Right lung (tissue), 5 donors: Measurements from ENCODE around the gene FOXN3. TPM values are rescaled to one million over a fixed set of nuclear protein-coding genes. Genes with fewer than 3 reads are reported as not detected.

Source experiments
- DNase-seq, 2 donors: peaks; one replicate each; pipeline ENCODE4 v3.0.0-alpha.2; 2013
- polyA plus RNA-seq, 5 donors: library from polyadenylated mRNA; unstranded; fragments of 120-200 nt; gene quantifications; one replicate each; pipeline versions ENCODE4 v1.2.1 to v1.2.3, GENCODE V29; 2013; ENCODE audit warnings: inconsistent platforms in 1 of 5, low replicate concordance in 1 of 5; ENCODE audit not compliant: insufficient read length in 5 of 5, insufficient read depth in 1 of 5

Gene FOXN3
- polyA plus RNA-seq, 5 donors, result 34.0 to 48.1 (median 45.4) TPM

DNA sequence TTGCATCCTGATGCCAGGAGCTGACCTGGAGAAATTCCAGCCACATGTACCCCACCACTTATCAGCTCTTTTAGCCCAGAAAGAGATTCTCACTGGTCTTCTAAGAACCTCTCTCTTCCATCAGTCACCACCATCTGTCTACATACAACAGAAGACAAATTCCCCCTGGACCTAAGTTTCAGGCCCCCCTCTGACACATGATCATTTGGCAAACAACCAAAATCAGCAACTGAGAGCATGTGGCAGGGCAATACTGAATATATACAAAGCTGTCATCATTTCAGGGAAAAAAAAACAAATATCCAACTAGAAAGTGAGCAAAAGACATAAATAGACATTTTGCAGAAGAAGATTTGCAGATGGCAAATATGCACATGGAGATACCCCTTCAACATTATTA lies 180.2 kb downstream of the FOXN3 start:
- no peak for DNase-seq

DNA sequence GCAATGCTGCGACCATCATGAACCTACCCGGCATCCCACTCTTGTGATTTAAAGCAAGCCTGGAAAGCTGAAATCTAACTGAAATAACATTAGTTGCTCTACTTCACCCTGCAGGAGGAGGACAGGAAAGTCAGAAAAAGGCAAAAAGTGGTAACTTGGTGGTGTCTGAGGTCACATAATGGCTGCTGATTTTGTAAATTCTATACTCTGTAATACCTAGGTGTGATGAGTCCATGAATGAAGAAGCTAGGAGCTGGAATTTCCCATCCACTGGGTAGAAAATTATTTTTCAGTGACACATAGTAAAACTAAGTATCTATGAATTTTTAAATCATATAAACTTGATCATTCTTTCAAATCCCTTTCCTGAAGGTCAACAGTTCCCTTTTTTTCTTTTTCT lies 183.8 kb downstream of the FOXN3 start:
- DNase-seq, result no peak

DNA sequence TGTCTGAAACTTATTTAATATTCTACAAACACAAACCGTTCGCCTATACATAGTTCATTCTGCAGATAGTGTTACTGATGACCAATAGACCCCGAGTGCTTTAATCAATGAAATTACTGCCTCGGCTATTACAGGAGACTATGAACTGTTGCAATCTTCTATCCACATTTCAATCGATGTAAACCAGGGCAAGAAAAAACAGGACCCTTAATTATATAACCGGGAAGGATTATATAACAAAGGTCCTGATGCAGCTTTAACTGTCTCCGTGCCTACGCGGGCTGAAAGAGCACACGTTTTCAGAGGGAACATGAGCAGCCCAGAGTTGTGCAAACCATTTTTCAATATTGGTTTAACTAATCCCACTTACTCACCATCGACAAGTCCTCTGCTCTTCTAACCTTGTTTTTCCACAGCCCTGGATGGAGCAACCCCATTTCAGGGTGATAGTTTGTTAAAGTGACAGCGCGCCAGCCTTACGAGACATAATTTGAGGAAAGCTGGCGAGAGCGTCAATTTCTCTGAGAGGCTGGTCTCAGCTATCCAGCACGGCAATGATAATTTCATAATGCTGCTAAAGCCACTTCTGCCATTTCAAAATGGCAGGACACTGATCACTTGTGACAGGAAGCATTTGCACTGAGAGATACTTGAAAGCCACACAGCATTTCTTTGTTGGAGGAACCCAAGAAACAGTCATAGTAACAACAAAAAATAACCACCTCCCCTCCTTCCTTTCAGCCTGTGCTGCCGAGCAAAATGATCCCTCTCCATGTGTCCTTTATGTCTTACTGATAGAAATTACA lies 184.6 kb downstream of the FOXN3 start:
- DNase-seq, result no peak

DNA sequence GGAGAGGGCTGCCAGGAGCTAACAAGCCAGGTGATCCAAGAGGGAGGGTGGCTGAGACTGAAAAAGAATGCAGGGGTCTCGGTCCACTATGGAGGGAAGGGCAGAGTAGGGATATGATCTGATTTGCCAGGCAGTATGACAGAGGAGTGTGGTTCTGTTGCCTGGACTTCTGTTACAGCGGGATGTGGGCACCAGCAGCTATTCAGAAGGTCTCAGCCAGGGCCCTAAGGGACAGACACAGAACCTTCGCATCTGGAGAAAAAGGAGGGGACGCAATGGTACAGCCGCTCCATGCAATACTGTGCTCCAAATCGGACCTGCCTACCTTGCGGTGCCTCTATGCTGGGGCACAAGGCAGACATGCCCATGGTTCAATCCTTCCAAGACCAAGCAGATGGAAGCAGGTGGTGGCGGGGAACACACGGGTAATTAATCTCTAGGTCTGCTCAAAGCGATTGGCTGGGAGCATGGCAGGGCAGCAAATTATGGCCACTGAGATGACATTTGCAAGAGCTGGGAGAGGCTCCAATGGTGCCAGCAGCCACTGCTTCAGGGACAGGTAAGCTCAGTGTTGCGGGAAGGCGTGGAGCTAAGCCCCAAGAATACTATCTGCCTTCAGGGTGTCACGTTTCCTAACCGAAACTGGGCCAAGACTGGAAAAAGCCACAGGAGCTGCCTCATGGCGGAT lies 185.5 kb downstream of the FOXN3 start:
- DNase-seq, result no peak

DNA sequence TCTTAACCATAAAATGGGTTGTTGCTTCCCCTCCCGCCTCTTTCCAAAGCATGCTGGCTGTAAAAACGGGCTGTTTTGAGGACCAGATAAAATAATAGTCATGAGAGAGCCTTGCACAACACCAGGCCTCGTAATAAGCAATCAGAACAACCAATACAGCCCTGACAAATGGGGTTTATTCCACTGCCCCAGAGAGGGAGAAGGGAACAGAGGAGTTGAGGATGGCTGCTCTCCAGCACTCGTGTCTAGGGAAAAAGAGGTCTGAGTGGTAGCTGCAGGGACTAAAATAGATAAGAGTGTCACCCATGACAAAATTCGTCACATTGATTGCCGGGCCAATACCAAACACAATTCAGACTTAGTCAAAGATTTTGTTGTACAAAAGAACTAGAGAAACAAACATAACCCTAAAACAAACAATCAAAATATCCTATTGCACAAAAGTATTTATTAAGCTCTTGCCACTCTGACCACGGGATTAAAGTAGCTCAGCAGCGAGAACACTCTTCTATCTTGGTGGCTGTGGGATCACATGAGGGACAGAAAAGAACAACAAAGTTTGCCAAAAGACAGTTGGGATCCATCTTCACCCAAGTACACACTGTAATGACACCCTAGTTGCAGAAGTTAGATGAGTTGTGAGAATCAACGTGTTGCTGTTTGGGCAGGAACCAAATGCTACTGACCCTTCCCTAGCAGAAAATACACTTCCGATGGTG lies 188.0 kb downstream of the FOXN3 start:
- no peak for DNase-seq

DNA sequence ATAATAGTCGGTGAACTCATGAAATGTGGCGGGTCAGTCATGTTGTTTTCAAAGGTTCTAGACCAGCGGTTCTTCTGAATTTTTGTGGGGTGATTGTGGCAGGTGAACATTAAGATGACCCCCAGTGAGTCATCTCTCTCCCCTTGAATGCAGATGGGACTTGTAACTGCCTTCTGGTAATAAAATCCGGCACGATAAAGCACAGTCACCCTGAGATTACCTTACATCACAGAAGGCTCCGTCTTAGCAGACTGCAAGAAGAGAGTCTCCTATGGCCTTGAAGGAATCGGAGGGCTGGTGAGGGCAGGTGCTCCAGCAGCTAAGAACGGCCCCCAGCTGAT lies 189.6 kb downstream of the FOXN3 start:
- no peak for DNase-seq

DNA sequence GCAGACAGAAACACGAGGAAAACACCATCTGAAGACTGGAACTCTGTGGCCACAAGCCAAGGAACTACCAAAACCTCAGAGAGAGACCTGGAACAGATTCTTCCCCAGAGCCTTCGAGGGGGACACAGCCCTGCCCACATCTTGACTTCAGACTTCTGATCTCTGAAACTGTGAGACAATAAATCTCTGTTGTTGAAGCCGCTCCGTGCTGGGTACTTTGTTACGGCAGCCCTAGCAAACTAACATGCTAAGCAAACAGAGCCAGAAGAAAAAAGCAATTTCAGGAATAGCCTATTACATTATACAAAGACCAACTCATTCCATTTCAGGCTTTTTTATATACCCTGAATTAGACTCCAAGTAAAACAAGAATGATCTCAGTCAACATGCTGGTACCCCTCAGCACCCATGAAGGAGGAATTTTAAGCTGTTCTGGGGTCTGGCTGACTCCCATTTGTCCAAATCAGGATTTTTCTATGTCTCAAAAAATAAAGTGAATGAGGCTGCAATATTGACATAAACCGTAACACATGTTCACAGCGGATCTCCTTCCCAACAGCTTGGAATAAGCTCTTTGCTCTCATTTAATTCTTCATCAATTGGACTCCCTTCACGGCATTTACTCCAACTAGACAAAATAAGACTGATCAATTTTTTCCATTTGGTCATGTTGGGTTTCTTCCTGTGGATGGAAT lies 190.1 kb downstream of the FOXN3 start:
- DNase-seq, result no peak

DNA sequence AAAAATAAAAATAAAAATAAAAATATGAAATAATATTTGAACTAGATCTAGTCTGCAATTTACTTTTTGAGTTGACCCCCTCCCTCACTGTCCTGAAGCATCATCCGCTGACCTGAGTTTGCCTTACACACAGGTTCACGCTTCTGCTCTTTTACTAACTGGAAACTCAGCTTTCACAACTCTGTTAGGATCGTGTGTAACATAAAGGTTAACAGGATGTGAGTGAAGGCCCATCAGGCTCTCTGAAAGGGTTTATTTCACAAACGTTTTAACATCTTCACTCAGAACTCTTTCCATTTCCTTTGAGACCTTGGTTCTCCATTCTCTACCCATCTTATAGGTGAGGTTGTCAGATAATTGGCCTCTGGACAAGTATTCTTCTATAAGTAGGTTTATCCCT lies 191.4 kb downstream of the FOXN3 start:
- no peak for DNase-seq

DNA sequence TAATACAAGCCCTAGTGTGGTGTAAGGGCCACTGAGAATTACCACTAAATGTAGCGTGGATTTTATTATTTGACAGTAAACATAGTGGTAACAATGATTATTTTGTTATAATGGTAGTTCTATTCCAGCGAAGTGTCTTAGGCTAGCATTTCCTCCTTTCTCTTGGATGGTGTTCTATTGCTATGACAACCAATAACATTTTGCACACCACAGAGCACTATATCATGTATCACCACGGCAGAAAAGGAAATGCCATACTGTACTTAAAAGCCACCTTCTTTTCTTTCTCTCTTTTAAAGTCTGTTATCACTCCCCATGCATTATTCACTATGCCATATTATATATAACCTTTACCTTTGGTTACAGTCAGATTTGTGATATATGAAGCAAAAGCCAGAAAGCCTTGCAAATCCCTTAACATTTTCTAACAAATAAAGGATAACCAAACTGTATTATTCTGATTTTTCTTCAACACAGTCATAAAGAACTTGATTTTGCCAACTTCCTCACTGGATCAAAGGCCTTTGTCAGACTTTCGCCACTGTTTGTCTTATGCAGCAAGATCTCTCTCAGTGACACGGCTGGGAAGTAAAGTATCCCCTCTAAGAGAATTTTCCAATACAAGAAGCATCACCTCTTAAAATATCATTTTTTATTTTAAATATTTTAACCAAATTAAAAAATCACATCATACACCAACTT lies 195.8 kb downstream of the FOXN3 start:
- peak; percentile 55 to 64 for DNase-seq

DNA sequence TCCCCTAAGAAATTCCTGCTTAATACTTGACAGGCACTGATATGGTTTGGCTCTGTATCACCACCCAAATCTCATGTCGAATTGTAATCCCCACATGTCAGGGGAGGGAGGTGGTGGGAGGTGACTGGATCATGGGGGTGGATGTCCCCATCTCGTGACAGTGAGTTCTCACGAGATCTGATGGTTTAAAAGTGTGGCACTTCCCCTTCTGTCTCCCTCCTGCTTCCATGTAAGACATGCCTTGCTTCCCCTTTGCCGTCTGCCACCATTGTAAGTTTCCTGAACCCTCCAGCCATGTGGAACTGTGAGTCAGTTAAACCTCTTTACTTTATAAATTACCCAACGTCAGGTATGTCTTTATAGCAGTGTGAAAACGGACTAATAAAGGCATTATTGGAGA lies 198.0 kb downstream of the FOXN3 start:
- no peak for DNase-seq

DNA sequence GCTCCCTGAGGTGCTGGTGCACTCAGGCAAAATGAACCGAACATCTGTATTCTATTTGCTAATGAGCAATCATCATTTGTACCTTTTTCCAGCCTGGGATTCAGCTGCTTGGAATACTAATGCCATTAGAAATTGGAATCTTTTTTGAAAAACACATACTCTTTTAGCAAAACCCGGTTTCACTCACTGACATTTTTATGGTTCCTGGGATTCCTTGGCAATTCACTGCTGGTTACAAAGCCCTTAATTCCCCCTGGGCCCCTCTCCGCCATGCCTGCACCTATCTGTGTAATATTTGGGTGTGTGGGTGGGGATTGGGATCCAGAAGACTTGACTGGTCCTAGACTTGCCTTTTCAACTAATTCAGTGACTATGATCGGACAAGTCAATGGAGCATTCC lies 199.1 kb downstream of the FOXN3 start:
- DNase-seq, result no peak

DNA sequence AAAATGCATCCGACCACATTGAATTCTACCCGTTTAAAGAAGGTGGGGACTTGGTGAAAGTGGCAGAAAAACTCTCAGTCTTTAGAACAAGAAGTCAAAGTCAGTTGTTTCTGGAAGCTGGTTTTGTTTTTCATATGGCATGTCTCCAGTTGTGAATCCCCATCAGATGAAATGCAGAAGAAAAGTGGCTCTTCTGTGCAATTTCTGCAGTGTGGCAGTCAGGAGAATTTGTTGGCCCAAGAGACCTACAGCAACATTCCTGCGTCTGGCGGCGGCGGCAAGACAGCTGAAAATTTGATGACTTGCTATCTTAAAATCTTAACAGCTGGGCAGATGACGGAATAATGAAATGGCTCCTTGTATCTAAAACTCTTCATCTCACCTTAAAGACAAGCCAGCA lies 201.5 kb downstream of the FOXN3 start:
- no peak for DNase-seq

DNA sequence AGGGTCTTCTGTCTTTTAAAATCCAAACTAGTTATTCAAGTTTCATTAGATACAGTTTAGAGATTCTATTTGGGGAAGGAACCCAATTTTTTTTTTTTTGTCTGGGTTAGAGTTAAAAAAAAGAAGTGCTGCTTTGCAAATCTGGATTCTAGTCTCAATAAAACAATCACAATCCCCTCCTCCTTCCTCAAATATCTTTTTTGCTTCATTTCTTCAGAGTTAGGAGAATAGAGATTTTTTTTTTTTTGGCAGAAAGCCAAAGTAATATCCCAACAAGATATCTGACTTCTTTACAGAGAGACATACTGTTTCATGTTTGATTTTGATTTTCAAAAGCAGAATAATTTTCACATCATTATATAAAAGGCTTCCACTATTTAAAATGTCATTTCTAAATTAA lies 201.9 kb downstream of the FOXN3 start:
- no peak for DNase-seq

DNA sequence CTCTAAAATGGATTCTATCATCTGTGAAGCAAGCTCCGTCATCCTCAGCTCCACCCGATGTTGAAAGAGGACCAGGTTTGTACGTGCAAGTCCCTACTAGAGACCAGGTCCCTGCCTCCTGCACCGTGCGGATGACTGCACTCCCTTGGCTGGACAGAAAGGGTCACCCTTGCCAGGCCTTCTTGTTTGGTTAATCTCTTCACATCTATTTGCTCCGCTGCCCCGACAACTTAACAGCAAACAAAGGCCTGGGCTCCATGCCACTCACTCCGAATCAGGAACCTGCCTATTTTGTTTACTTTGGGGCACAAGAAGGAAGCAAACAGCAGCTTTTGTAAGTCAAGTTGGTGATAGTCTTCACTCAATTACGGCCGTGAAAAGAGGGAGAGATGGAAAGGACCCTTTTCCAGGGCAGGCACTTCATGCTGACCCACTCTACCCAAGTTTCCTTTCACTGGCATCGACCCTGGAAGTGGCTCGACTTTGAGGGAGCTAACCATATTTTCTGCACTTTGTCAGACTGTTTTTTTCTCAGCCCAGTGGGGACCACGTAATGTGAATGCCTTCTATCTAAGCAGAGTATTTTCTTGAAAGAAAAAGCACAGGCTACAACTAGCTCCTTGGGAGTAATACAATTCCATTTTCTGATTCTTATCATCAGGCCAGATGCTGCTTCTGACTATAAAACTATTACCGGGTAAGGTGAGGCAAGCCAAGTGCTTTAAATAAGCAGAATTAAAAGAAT lies 202.6 kb downstream of the FOXN3 start:
- peak; percentile 67 to 74 for DNase-seq

DNA sequence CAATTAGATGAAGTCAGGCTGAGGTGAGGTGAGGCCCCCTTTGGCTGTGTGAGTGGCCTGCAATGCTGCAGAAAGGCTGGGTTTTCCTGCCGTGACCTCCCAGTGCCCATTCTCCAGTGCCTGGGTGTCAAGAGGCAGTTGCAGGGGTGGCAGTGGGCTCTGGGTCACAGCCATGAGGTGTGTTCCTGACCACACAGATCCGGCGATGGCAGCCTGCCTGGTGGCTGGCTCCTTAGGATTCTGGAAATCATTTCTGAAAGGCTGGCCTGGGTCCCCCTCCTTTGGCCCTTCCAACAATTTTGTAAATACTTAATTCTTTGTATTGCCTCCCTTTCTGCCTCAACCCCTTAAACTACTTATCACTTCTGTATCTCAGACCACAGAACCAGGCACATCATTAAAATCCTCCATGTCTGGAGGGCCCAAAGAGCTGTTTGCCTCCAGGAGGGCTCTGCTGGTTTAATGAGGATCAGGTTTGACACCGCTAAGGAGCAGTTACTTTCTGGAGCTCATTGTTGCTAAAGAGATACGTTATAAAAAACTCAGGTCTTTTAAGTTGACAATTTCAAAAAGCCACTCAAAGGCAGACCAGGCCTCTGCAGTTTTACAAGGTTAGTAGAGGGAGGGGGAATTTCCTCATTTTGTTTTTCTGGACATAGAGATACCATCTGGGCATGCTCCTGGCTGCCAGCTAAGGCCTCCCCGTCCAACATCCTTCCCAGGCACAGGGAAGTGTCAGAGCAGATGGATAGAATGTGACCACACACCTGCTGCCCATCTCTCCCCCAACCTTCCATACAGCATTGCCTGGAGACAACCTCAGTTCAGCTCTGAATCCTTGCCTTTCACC lies 204.4 kb downstream of the FOXN3 start:
- no peak for DNase-seq

DNA sequence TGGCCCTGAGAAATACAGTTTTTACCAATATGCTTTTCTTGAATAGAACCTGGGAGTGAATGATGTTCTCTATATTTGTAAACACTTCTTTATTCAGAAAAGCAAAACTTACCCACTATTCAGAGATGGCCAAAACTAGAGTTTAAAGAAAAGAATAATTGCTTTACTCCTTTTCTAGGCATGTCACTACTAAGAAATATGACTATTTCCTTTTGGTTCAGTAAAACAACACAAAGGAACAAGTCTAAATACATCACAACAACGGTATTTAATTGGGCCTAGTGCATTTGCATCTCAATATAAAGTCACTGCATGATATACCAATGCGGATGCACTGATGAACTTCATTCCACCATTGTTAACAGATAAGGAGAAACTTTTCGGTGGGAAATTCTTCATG lies 207.5 kb downstream of the FOXN3 start:
- no peak for DNase-seq

DNA sequence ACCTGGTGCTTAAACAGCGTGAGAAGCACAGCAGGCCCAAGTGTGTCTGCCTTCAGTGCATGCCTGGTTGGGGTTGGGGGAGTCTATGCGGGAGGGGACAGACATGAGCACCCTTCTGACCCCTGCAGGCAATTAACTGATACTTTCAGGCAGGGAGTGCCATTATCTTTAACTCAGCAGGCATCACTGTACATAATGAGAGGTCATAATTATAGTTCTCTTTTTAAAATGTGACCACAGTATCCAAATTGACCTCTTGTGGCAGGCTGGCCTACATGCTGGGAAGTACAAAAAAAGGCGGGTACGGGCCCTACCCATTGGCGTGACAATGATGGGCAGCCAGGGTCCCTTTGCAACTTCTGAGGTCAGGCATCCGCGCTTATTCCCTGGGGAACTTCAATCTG lies 209.1 kb downstream of the FOXN3 start:
- DNase-seq, result no peak

DNA sequence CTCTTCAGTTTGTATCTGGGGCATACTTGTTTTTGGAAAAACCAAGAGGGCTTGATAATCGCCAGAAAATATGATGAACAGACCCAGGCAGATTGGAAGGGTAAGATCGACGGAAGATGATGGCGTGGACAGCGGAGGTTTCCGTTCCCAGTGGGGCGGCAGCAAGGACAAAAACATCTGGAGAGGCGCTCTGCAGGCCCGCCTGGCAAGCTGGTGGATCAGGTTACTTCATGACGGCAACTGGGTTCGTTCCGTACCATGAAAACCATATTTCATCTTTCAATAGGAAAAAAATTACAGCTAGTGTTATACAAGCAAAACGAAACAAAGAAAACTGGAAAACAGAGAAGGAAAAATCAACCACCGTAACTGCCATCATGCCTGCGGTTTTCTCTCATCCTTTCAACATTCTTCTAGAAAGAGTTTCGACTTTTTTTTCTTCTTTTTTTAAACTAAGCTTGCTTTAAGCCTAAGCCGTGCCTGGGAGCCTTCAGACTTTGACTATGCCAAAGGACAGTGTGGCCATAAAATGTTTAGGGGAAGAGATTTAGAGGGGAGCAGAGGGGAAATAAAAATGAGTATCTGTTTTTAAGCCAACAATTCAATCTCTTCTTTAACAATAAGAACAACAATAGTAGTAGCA lies 210.5 kb downstream of the FOXN3 start:
- no peak for DNase-seq

DNA sequence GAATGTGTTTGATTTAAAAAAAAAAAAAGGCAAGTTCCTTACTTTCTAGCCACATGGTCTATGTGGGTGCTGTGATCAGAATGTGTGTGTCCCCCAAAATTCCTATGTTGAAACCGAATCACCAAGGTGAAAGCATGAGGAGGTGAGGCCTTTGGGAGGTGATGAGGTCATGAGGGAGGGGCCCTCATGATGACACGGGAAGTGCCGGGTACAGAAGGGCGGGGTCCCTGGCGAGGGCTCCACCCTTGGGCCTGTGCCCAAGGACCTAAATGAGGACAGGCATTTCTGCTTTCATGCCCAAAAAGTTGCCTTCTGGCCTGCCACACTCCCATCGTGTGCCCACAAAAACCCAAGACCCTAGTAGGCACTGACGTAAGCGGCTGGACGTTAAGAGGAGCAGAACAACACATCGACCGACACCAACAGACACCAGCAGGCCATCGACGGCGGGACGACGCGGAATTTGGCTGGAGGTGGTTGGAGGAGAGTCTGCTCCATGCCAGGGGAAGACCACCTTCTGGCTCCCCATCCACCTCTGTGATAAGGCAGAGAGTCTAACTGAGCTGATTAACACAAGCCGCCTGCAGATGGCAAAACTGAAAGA lies 211.8 kb downstream of the FOXN3 start:
- DNase-seq, result no peak
